ENCODE measurements around the gene RAPGEF1.
"Not testable (repeated sequence)": the region's sequence is repeated elsewhere in the genome, so short reads cannot be mapped to it uniquely, and the experiment has no call there.

RAPGEF1 gene

GRCh38 chr9:131666029-131666428, 73.8 kb downstream of the RAPGEF1 start:
- DNase-seq, result no peak

- DNase-seq, result no peak
Measured at GRCh38 chr9:131663288-131663687, 76.6 kb downstream of the RAPGEF1 start.

DNA sequence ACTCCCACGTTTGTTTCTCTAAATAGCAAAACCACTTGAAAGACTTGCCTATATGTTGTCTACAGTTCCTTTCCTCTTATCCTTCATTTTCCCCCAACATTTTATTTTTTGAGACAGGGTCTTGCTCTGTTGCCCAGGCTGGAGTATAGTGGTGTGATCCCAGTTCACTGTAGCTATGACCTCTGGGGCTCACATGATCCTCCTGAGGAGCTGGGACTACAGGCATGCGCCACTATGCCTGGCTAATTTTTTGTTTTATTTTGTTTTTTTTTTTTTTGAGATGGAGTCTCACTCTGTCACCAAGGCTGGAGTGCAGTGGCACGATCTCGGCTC, 77.6 kb downstream of the RAPGEF1 start:
- not testable (repeated sequence) for DNase-seq

DNA sequence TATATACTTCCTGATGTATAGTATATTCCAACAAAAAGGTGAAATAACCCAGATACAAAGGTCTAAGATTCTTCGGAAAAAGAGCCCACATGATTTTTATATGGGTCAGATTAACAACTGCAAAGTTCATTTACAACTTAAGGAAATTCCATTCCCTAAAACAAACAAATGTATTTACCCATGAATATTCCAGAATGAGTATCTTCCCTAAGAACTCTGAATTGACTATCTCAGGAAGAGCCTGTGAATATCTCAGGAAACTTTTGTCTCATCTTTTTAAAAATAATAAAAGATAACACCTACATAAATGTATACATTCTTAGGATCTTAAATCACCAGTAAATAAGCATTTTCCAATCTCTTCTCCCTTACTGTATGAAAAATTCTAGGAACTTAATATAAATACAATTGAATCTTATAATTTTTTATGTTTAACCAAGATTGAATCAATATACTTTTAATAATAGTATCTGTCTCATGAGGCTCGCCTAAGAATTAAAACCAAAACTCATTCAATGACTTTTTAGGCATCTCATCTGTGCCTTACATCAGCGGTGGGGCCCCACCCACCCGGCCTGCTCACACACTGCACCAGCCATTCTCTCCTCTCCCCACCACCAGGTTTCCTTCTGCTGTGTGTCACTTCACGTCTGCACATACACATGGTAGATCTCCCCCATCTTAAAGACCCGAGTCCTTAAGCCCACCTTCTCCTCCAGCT, 78.1 kb downstream of the RAPGEF1 start:
- peak; percentile 53 for DNase-seq

DNA sequence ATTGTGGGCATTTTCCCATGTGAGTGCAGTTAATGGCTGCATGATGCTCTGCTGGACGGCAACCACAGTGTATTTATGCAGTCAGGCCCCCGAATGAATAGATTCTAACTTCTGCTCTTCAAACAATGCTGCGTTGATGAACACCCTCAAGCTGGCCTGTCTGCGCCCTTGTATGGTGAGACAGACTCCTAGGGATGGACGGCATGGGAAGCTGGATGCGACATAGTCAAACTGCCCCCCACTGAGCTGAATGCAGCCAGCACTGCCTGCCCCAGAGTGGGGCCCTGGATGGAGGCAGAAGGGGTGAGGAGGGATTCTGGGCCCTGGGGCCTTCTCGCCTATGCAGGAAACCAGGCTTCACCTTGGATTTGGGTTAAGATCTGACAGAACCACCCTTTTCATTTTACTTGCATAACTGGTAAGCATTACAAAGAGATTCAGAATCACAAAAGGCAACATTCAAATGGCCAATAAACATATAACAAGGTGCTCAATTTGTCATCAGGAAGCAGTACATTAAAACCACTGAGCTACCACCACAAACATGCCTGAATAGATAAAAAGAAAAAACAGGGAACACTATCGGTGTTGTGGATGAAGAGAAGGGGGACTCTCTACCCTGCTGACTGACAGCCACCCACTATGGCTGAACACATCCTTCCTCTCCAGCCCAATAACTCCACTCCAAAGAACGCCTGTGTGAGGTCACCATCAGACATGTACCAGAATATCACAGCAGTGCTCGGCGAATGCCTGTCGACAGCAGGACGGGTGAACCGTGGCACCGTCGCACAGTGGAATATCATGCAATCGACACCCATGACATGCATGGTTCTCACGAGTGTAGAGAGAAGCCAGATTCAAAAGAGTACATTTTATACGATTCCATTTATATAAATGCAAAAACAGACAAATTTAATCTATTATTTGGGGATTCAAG, 79.1 kb downstream of the RAPGEF1 start:
- no peak for DNase-seq

DNA sequence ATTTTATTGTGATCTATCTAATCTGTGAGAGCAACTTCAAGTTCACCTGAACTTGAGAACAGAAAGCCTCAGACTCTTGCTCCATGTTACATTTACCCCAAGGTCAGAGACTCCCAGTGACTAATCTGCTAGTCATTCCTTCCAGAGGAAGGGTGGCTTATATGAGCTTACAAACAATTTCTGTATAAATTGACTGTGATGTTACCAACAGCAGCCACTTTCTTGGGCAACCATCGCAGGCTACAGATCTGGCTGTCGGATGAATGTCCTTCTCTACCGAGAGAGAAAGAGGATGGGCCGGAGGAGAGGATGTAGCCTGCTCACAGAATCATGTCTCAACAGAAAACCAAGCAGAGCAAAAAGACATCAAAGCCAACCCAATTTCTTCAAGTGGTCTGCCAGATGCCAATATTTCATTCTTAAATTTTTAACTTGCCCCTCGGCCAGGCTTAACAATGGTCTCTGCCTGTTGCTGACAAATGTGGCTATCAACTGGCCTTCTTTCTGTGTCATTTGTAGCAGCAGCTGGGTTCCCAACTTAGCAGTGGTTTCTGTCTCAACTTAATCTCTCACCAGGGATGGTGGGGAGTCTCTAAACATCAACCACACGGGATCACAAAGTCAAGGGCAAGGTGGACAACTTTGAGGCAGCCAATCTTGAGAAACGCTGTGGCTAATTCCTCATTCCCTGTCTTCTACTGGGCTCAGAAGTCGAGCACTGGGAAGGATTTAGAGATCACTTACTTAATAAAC, 81.3 kb downstream of the RAPGEF1 start:
- no peak for DNase-seq

DNA sequence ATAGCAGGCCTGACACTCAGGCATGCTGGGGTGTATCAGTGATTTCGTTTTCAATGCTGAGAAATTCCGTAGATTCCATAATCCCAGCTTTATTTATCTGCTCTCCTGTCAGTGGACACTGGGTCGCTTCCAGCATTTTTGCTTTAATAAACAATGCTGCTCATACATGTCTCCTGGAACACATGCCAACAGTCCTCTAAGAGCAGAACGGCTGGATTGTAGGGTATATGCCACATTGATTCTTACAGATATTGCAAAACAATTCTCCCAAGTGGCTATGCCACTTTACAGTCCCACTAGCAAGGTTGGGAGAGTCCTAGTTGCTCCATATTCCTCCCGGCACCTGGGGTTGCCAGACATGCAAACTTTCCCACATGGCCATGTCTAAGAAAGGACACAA, 81.9 kb downstream of the RAPGEF1 start:
- no peak for DNase-seq

DNA sequence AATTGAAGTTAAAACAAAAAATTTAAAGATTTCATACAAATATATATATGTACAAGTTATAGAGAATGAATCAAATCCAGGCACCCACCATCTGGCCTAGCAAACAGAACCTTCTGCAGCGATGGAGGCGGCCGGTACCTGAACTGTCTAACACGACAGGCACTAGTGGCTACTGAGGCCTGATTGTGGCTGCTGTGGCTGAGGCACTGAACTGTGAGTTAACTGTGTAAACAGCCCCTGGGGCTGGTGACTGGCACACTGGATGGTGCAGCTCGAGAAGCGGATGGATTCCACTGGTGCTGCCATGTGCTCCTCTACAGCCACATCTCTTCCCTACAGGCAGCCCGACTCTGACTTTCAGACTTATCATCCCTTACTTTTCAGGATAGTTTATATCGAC, 82.4 kb downstream of the RAPGEF1 start:
- DNase-seq, result no peak

GRCh38 chr9:131657037-131657377, 82.9 kb downstream of the RAPGEF1 start:
- DNase-seq, result peak; percentile 22

- DNase-seq, result peak; percentile 67
Measured at GRCh38 chr9:131656356-131657036, 83.4 kb downstream of the RAPGEF1 start.

DNA sequence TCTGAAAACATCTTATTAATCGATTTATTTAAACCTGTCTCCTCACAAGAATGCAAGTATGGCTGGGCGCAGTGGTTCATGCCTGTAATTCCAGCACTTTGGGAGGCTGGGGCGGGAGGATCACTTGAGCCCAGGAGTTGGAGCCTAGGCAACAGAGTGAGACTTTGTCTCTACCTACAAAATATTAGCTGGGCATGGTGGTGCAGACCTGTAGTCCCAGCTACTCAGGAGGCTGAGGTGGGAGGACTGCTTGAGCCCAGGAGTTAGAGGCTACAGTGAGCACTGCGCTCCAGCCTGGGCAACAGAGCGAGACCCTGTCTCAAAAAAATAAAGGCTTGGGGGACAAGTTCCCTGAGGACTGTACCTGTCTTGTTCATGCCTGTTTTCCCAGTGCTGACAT, 85.5 kb downstream of the RAPGEF1 start:
- DNase-seq, result not testable (repeated sequence)

- no peak for DNase-seq
Measured at GRCh38 chr9:131651599-131651998, 88.3 kb downstream of the RAPGEF1 start.

GRCh38 chr9:131651160-131651559, 88.7 kb downstream of the RAPGEF1 start:
- no peak for DNase-seq

- DNase-seq, result no peak
Measured at GRCh38 chr9:131650254-131650653, 89.6 kb downstream of the RAPGEF1 start.

DNA sequence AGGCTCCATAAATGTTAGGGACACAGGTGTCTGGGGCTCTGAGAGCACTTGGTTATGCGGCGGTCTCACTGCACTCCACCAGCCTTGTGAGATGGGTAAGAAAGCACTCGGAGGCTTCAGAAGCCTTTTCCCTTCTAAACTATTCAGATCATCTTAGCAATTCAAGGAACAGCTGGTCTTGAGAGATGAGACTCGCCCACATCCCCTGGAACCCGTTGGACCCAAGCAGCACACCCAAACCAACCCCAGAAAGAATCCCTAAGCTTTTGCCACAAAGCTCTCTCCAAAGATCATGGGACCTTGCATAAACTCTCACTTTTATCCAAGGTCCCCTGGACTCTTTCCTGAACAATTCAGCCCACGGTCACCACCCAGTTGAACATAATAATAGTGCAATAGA, 90.2 kb downstream of the RAPGEF1 start:
- DNase-seq, result no peak

- no peak for DNase-seq
Measured at GRCh38 chr9:131645078-131645776, 94.6 kb downstream of the RAPGEF1 start.

GRCh38 chr9:131642496-131643083, 97.3 kb downstream of the RAPGEF1 start:
- DNase-seq, result no peak

DNA sequence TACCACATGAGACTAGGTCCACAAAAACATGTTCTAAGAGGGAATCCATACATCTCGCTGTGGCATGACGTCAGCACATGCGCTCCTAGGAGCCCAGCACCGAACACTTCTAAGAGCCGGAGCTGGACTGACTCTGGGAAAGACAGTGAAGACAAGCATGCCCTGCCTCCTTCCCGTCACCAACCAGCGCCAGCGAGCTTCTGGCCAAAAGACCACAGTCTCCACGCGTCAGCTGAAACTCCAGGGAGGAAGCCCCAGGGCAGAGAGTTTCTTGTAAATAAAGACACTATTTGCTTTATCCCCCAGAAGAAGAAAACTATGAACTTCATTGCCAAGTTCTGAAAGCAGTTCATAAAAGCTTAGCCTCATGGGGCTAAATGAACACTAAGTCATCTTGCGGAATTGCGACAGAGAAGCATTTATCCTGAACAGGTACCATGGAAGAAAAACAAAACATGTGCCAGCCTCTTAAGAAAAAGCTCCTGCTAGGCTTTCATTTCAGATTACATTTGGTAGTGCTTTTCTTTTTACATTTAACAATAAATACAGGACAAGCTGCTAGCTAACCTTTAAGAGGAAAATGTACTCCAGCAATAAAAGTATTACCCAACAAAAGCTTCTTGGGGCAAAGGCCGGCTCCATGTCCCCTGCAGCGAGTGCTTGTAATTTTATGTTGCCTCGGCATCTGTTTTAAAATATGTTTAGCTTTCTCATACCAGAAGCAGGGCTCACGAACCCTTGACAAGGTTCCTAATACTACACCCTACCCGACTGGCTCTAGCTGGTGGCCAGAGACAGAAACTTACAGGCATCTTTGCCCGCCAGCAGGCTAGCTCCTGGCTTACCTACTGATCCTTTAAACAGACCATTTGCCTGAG, 98.0 kb downstream of the RAPGEF1 start:
- DNase-seq, result no peak

DNA sequence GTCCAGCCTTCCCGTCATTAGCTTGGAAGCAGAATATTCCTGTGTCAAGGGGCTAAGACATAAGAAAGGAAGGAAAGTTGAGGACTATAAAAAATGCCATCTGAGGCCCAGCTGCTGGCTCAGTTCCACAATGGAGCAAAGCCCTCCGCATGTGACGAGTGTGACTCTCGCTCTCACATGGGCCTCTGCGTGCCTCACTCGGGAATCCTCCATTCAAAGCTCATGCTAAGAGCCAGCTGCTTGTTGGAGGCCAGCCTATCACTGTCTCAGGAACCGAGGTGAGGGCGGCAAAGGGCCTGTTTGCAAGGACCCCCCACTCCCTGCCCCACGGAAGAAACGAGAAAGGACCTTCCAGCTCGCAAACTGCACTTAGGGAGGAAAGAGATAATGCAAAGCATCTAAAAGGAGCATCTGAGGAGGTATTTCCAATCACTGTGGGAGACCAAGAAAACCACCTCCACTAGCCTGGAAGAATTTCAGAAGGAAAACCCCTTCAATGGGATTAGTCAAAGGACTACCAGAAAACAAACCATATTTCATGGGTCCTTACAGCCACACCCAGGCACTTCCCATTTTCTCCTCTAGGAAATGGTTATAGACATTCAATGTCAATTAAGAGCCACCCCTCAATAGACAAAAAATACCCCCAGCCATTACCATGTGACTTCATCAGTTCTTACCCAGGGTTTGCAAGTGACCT, 99.3 kb downstream of the RAPGEF1 start:
- DNase-seq, result no peak

- DNase-seq, result no peak
Measured at GRCh38 chr9:131639769-131640437, 100.0 kb downstream of the RAPGEF1 start.

Measured in effector CD4-positive, alpha-beta T cell (primary cell).